ENCODE results near the gene MRPL54. TPM values are rescaled to one million over a fixed set of nuclear protein-coding genes. Genes with fewer than 3 reads are reported as not detected.

MRPL54 gene
- total and polyA plus RNA-seq, 2 experiments from 2014 or later, result 29.7 to 89.9 TPM

DNA sequence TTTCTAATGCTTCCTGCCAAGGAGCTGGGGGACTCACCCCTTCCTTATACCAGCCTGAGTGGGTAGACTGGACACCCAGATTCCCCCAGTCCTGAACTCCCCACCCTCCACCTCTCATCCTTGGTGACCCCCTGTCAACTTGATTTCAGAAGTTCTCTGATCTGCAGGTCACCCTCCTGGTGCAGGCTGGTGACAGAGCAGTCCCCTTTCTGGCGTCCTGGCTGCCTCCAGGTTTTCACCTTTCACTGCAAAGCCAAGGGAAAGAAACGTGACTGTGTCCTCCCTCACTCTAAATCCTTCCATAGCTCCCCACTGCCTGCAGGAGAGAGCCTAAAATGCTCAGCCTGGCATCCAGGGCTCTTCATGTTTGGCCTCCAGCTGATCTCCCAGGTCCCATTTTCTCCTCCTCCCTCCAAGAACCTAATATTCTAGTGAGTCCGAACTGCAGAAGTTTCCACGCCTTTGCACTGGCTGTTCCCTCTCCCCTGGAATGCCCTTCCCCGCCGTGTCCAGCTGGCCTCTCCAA is 27.8 kb downstream of the MRPL54 start (continued):
- TF ChIP-seq, protein P1, sequence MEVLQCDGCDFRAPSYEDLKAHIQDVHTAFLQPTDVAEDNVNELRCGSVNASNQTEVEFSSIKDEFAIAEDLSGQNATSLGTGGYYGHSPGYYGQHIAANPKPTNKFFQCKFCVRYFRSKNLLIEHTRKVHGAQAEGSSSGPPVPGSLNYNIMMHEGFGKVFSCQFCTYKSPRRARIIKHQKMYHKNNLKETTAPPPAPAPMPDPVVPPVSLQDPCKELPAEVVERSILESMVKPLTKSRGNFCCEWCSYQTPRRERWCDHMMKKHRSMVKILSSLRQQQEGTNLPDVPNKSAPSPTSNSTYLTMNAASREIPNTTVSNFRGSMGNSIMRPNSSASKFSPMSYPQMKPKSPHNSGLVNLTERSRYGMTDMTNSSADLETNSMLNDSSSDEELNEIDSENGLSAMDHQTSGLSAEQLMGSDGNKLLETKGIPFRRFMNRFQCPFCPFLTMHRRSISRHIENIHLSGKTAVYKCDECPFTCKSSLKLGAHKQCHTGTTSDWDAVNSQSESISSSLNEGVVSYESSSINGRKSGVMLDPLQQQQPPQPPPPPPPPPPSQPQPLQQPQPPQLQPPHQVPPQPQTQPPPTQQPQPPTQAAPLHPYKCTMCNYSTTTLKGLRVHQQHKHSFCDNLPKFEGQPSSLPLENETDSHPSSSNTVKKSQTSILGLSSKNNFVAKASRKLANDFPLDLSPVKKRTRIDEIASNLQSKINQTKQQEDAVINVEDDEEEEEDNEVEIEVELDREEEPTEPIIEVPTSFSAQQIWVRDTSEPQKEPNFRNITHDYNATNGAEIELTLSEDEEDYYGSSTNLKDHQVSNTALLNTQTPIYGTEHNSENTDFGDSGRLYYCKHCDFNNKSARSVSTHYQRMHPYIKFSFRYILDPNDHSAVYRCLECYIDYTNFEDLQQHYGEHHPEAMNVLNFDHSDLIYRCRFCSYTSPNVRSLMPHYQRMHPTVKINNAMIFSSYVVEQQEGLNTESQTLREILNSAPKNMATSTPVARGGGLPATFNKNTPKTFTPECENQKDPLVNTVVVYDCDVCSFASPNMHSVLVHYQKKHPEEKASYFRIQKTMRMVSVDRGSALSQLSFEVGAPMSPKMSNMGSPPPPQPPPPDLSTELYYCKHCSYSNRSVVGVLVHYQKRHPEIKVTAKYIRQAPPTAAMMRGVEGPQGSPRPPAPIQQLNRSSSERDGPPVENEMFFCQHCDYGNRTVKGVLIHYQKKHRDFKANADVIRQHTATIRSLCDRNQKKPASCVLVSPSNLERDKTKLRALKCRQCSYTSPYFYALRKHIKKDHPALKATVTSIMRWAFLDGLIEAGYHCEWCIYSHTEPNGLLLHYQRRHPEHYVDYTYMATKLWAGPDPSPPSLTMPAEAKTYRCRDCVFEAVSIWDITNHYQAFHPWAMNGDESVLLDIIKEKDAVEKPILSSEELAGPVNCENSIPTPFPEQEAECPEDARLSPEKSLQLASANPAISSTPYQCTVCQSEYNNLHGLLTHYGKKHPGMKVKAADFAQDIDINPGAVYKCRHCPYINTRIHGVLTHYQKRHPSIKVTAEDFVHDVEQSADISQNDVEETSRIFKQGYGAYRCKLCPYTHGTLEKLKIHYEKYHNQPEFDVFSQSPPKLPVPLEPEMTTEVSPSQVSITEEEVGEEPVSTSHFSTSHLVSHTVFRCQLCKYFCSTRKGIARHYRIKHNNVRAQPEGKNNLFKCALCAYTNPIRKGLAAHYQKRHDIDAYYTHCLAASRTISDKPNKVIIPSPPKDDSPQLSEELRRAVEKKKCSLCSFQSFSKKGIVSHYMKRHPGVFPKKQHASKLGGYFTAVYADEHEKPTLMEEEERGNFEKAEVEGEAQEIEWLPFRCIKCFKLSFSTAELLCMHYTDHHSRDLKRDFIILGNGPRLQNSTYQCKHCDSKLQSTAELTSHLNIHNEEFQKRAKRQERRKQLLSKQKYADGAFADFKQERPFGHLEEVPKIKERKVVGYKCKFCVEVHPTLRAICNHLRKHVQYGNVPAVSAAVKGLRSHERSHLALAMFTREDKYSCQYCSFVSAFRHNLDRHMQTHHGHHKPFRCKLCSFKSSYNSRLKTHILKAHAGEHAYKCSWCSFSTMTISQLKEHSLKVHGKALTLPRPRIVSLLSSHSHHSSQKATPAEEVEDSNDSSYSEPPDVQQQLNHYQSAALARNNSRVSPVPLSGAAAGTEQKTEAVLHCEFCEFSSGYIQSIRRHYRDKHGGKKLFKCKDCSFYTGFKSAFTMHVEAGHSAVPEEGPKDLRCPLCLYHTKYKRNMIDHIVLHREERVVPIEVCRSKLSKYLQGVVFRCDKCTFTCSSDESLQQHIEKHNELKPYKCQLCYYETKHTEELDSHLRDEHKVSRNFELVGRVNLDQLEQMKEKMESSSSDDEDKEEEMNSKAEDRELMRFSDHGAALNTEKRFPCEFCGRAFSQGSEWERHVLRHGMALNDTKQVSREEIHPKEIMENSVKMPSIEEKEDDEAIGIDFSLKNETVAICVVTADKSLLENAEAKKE (CRISPR knock-in tag; IDR thresholded peaks at IDR 0.05), result no peak
- TF ChIP-seq POLR2AphosphoS5 (IDR thresholded peaks at IDR 0.05; ENCODE audit: low read depth) (no peak), CTCF (conservative IDR thresholded peaks at IDR 0.05; ENCODE audit: low read depth in 2 of 2) (no peak), CREB1 (CRISPR knock-in tag; IDR thresholded peaks at IDR 0.05; ENCODE audit: low read depth) (no peak), ZNF114 (CRISPR knock-in tag; IDR thresholded peaks at IDR 0.05) (no peak), ZNF331 (CRISPR knock-in tag; IDR thresholded peaks at IDR 0.05; ENCODE audit: low read depth) (no peak), EZH2 (IDR thresholded peaks at IDR 0.05; ENCODE audit: low read depth, unreplicated experiment) (no peak), JUNB (IDR thresholded peaks at IDR 0.05; ENCODE audit: unreplicated experiment) (no peak)

- Mint-ChIP-seq H3K9me3 (peaks cover 3% of the 10 kb centered on the region; the same call in 1 of the 3 replicates), H3K4me1 (no peaks in the 10 kb centered on the region), H3K36me3 (ENCODE audit: low read depth) (no peaks in the 10 kb centered on the region), H3K4me3 (no peak overlapping the region), H3K27ac (no peak overlapping the region), H3K27me3 (ENCODE audit: insufficient read depth, low read depth, poor library complexity) (peaks cover 1% of the 10 kb centered on the region)
- Histone ChIP-seq H3K27me3 (ENCODE audit: insufficient read depth) (no peaks in the 10 kb centered on the region), H2AFZ (no peak overlapping the region), H3K4me3 (no peak overlapping the region), H3K36me3 (ENCODE audit: insufficient read depth) (no peaks in the 10 kb centered on the region), H4K20me1 (replicated peaks; ENCODE audit: insufficient read depth) (no peaks in the 10 kb centered on the region), H3K9me2 (ENCODE audit: insufficient read depth) (no peaks in the 10 kb centered on the region), H3F3A (replicated peaks; ENCODE audit: low read depth) (no peaks in the 10 kb centered on the region), H3K79me2 (replicated peaks; ENCODE audit: insufficient read depth) (no peaks in the 10 kb centered on the region), H3K4me1 (ENCODE audit: insufficient read depth) (no peaks in the 10 kb centered on the region), H3K27ac (ENCODE audit: low read depth) (no peak overlapping the region), H3K4me2 (no peak overlapping the region)
- no peak for DNase-seq (ENCODE audit: low spot score)
- ATAC-seq, result no peak
- TF ChIP-seq JUNB (IDR thresholded peaks at IDR 0.05; ENCODE audit: unreplicated experiment) (no peak), NANOG (IDR thresholded peaks at IDR 0.05; ENCODE audit: borderline replicate concordance) (no peak), ZNF114 (CRISPR knock-in tag; IDR thresholded peaks at IDR 0.05) (no peak), EZH2phosphoT487 (IDR thresholded peaks at IDR 0.05; ENCODE audit: unreplicated experiment) (no peak), POLR2AphosphoS5 (IDR thresholded peaks at IDR 0.05; ENCODE audit: low read depth) (no peak), REST (IDR thresholded peaks at IDR 0.05; ENCODE audit: unreplicated experiment) (no peak)
Measured at GRCh38 chr19:3790941-3791340, 28.5 kb downstream of the MRPL54 start.
